ENCODE data around the gene NMBR. TPM values are rescaled to one million over a fixed set of nuclear protein-coding genes. Genes with fewer than 3 reads are reported as not detected.

Gene NMBR
- not detected in 5 replicates for total RNA-seq (2022; extraction: Qiagen RNA extraction)

DNA sequence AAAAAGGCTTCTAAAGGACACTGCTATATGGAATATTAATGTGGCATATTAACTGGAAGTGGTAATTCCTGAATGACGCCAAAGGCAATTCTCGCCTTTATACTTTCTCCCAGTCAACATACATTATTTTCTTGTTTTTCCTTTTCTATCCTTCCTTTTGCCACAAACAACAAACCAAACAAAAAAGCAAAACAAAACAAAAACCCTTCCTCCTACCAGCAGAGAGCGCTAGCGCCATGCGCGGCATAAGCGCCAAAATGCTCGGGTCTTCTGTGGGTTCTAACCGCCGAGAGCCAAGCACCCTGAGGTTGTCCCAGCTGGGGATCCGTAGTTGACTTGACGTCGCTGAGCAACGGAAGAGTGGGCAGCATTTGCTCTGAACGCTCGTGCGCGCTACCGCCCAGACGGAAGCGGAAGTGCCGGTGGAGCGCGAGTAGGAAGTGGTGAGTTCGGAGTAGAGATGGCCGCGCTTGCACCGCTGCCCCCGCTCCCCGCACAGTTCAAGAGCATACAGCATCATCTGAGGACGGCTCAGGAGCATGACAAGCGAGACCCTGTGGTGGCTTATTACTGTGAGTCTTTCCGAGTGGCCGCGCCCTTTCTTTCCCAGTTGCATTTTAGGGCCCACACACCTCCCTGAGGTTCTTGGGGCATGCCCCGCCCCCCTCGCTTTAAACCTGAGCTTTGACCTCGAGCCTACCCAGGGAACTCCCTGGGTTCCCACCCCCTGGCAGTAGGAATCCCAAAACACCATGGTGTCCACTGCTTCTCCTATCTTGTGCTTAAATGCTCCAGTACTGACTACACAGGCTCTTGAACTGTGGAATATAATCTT, at the start of gene NMBR, which contains the start of gene VTA1:
NMBR (minus strand) TSS at position 295 of the 835 bp plus-strand sequence. CDS start 58,464 bp downstream, outside the sequence.
VTA1 (plus strand) TSS at position 436 of the 835 bp plus-strand sequence; CDS start at position 461, 25 bp downstream.

GRCh38 chr6:142132625-142133024, 14.3 kb downstream of the NMBR start, which contains the start of gene GJE1:
GJE1 (plus strand) TSS chr6:142132925; CDS start chr6:142133159, 234 bp downstream.

Other genes starting within 250 kb of the NMBR start
- not detected in 5 replicates for gene GJE1, start 14.2 kb downstream of the NMBR start, total RNA-seq (2022; extraction: Qiagen RNA extraction)
- gene VTA1, start 141 bp upstream of the NMBR start, total RNA-seq (2022; extraction: Qiagen RNA extraction) = 41.6 to 49.7 TPM (median 45.8 TPM) in 5 replicates
- gene ADGRG6, start 154.9 kb upstream of the NMBR start, total RNA-seq (2022; extraction: Qiagen RNA extraction) = 39.7 to 68.3 TPM (median 57.3 TPM) in 5 replicates

Data from A549 treated with CORT108297 at 1 μM for 4 hours (cell line).